ENCODE data around the gene MED13L.
"Not testable (repeated sequence)": the region's sequence is repeated elsewhere in the genome, so short reads cannot be mapped to it uniquely, and the experiment has no call there.

The MED13L gene

GRCh38 chr12:116153113-116153512, 124.4 kb downstream of the MED13L start:
- DNase-seq (no peak), ATAC-seq (no peak)

- DNase-seq (no peak), ATAC-seq (peak; percentile 40)
Measured at GRCh38 chr12:116152268-116152667, 125.2 kb downstream of the MED13L start.

GRCh38 chr12:116150452-116150851, 127.0 kb downstream of the MED13L start:
- DNase-seq (no peak), ATAC-seq (no peak)

- no peak for ATAC-seq
- no peak for DNase-seq
Measured at GRCh38 chr12:116150001-116150400, 127.5 kb downstream of the MED13L start.

- DNase-seq (no peak), ATAC-seq (peak; percentile 32)
Measured at GRCh38 chr12:116148844-116149243, 128.6 kb downstream of the MED13L start.

- no peak for DNase-seq
Measured at GRCh38 chr12:116146386-116146785, 131.1 kb downstream of the MED13L start.

GRCh38 chr12:116145451-116145850, 132.0 kb downstream of the MED13L start:
- ATAC-seq (no peak), DNase-seq (no peak)

More at GRCh38 chr12:116146386-116146785, 131.1 kb downstream of the MED13L start:
- no peak for ATAC-seq

GRCh38 chr12:116144384-116144783, 133.1 kb downstream of the MED13L start:
- DNase-seq (no peak), ATAC-seq (no peak)

- no peak for DNase-seq
- no peak for ATAC-seq
Measured at GRCh38 chr12:116143909-116144308, 133.6 kb downstream of the MED13L start.

GRCh38 chr12:116142936-116143898, 134.3 kb downstream of the MED13L start:
- peak; percentile 58 for ATAC-seq
- DNase-seq = no peak

- ATAC-seq (no peak), DNase-seq (no peak)
Measured at GRCh38 chr12:116141833-116142162, 135.7 kb downstream of the MED13L start.

GRCh38 chr12:116141110-116141832, 136.2 kb downstream of the MED13L start:
- DNase-seq (no peak), ATAC-seq (no peak)

GRCh38 chr12:116140529-116140928, 137.0 kb downstream of the MED13L start:
- DNase-seq (no peak), ATAC-seq (no peak)

GRCh38 chr12:116138781-116139180, 138.7 kb downstream of the MED13L start:
- no peak for DNase-seq

GRCh38 chr12:116138364-116138763, 139.1 kb downstream of the MED13L start:
- DNase-seq (no peak), ATAC-seq (no peak)

More at GRCh38 chr12:116138781-116139180, 138.7 kb downstream of the MED13L start:
- no peak for ATAC-seq

GRCh38 chr12:116137318-116137717, 140.2 kb downstream of the MED13L start:
- ATAC-seq (no peak), DNase-seq (no peak)

- no peak for DNase-seq
Measured at GRCh38 chr12:116136340-116136739, 141.2 kb downstream of the MED13L start.

GRCh38 chr12:116135209-116135930, 142.1 kb downstream of the MED13L start:
- DNase-seq (no peak), ATAC-seq (no peak)

More at GRCh38 chr12:116136340-116136739, 141.2 kb downstream of the MED13L start:
- peak; percentile 57 for ATAC-seq

- no peak for ATAC-seq
- no peak for DNase-seq
Measured at GRCh38 chr12:116133636-116134214, 143.8 kb downstream of the MED13L start.

- DNase-seq = no peak
- peak; percentile 41 for ATAC-seq
Measured at GRCh38 chr12:116133149-116133548, 144.3 kb downstream of the MED13L start.

- DNase-seq, ATAC-seq: not testable (repeated sequence)
Measured at GRCh38 chr12:116131987-116132386, 145.5 kb downstream of the MED13L start.

GRCh38 chr12:116131176-116131575, 146.3 kb downstream of the MED13L start:
- DNase-seq (no peak), ATAC-seq (no peak)

Data from stimulated activated naive CD8-positive, alpha-beta T cell treated with anti-CD3 and anti-CD28 coated beads, Interleukin-15, Interleukin-2, amounts not matched to agents 100 U/mL and 50 U/mL, for 24 hours (primary cell).